Activated CD4-positive, CD25-positive, alpha-beta regulatory T cell treated with anti-CD3 and anti-CD28 coated beads, Interleukin-2, amount 50 U/mL, for 16 hours (primary cell): ENCODE data around the gene EEF1E1.
"Not testable (repeated sequence)": the region's sequence is repeated elsewhere in the genome, so short reads cannot be mapped to it uniquely, and the experiment has no call there.

ENCODE experiments used
- DNase-seq: peaks from one replicate; pipeline ENCODE4 v3.0.0-alpha.2; 2020; ENCODE audit warnings: low read depth, low spot score

EEF1E1 gene

GRCh38 chr6:8063761-8064637 is 38.3 kb downstream of the EEF1E1 start, which contains the start of gene BLOC1S5:
Gene BLOC1S5 (minus strand): TSS chr6:8064389. CDS start chr6:8064376, 13 bp downstream.
- DNase-seq, result peak; percentile 97

DNA sequence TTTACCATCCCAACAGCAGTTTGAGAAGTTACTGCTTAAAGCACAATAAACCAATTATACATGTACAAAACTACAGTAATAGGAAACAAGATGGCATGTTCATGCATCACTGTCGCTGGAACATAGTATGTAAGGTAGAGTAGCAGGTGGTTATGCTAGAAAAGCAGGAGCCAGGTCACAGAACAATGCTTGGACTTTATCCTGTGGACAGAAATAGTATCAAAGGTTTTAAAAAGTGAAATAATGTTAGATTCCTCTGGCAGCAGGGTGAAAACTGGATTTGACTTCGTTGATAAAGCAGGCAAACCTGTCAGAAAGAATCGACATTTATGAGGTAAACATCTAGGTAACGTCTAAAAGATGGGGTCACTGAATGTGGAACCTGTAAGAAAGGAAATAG is 40.6 kb downstream of the EEF1E1 start:
- DNase-seq, result no peak

DNA sequence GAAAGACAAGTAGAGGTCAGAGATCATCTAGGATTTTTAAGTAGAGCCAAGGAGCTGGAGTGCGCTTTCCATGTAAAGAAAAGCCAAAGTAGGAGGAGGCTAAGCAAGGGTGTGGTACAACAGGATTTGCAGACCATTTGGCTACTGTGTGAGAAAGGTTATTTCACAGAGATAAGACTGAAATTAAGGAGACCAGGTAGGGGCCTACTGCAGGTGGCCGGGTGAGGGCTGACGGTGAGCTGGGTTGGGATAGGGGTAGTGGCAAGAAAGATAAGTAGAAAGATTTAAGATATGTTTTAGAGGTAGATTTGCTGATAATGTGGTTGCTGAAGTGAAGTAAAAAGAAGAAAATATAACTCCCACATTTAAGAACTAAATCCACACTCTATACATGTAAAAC is 42.0 kb downstream of the EEF1E1 start:
- DNase-seq, result no peak

DNA sequence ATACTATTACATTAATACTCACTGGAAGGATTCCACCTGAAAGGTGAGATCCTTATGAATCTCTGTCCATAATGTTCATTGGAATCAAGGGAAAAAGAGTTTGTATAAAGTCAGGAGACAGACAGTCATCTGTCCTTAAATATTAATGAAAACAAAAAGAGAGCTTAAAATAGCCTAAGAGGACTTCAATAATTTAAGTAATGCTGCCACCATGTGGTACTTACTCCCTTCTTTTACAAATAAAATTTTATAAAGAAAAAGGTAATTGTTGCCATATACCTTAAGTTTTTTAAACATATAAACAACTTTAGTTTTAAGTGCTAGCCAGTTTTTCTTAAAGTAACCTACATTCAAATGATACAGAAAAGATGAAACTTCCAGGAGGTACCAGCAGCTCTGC is 43.2 kb downstream of the EEF1E1 start:
- no peak for DNase-seq

DNA sequence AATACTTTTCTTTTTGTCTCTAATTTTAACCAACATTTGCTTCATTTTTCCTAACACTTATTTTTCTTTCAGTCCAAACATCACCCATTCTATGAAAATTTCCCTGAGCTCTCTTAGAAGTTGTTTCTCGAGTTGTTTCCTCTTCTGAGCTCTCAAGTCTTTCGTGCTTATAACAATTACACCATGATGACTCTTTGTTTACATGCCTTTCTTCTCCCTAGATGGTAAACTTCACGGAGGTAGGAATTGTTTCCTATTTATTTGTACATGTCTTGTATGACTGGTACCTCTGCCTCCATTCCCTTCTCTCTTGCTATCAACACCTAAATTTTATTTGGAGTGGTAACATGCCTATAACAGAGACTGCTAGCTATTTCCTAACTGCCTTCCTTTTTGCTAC is 44.6 kb downstream of the EEF1E1 start:
- no peak for DNase-seq

GRCh38 chr6:8057263-8057662 is 45.1 kb downstream of the EEF1E1 start:
- DNase-seq, result no peak

- DNase-seq, result no peak
These were observed 48.1 kb downstream of the EEF1E1 start for GRCh38 chr6:8054276-8054675.

GRCh38 chr6:8047541-8048292 is 54.6 kb downstream of the EEF1E1 start:
- DNase-seq, result no peak

- not testable (repeated sequence) for DNase-seq
These were observed 56.6 kb downstream of the EEF1E1 start for GRCh38 chr6:8045769-8046168.

GRCh38 chr6:8043221-8043620 is 59.1 kb downstream of the EEF1E1 start:
- no peak for DNase-seq

DNA sequence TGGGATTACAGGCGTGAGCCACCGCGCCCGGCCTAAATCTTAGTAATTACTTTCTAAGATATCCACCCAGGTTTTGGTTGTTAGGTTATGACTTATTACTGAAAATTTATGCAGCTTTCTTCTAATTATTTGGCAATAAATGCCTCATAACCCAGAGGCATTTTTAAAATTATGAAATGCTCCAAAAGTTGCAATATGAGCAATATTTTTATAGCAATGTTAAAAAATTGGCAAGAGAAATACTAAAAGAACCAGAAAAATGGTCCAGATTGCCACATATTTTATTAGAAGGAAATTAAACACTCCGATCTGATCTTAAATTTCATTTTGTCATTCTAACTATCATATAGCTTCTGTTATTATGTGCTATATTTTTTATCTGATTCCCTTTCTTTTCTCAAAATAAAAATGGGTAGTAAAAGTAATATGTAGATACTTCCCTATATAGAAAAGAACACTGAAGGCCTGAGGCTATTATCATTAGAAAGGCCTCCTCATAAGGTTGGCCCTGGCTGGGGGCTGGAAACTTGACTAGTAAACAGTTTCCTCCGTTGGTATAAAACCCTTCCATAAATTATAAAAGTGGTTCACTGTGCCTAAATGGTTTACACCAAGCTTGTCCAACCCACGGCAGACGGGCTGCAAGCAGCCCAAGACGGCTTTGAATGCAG is 60.3 kb downstream of the EEF1E1 start:
- no peak for DNase-seq

DNA sequence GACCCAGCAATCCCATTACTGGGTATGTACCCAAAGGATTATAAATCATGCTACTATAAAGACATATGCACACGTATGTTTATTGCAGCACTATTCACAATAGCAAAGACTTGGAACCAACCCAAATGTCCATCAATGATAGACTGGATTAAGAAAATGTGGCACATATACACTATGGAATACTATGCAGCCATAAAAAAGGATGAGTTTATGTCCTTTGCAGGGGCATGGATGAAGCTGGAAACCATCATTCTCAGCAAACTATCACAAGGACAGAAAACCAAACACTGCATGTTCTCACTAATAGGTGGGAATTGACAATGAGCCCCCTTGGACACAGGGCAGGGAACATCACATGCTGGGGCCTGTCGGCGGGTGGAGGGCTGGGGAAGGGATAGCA is 68.2 kb downstream of the EEF1E1 start:
- DNase-seq, result not testable (repeated sequence)

- no peak for DNase-seq
These were observed 71.4 kb downstream of the EEF1E1 start for GRCh38 chr6:8030920-8031319.
